Raji (cell line): ENCODE measurements around the gene DTX3.

Experiments
- POLR2A ChIP-seq: IDR thresholded peaks from 2 replicates; pipeline ENCODE4 v1.6.1; 2011; ENCODE audit warnings: low read depth, low read length, control low read depth; ENCODE audit not compliant: insufficient read depth

The DTX3 gene

GRCh38 chr12:57604454-57604991, at the start of gene DTX3:
Gene DTX3 (plus strand): TSS chr12:57604824. CDS start chr12:57606518, 1,694 bp downstream.
- peak; percentile 26; the same call in 1 of the 2 replicates for TF ChIP-seq POLR2A

DNA sequence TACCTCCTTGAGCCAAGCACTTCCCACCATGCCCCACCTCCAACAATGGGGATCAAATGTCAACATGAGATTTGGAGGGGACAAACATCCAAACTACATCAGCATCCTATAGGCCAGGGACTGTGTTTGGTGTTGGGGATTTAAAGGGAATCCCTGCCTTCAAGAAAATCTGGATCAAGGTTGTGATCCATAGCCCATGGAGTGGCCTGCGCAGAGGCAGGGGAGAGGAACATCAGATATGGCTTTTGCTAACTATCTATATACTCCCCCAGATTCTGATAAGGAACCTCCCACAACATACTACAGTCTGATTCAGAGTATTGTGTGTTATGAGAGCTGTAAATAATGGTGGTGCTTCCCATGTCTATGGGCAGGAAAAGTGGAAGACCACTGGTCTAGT, 49.7 kb upstream of the DTX3 start:
- TF ChIP-seq POLR2A: no peak

- no peak for TF ChIP-seq POLR2A
These were observed 45.8 kb upstream of the DTX3 start for GRCh38 chr12:57558864-57559263.

GRCh38 chr12:57560516-57560915, 44.1 kb upstream of the DTX3 start:
- no peak for TF ChIP-seq POLR2A

DNA sequence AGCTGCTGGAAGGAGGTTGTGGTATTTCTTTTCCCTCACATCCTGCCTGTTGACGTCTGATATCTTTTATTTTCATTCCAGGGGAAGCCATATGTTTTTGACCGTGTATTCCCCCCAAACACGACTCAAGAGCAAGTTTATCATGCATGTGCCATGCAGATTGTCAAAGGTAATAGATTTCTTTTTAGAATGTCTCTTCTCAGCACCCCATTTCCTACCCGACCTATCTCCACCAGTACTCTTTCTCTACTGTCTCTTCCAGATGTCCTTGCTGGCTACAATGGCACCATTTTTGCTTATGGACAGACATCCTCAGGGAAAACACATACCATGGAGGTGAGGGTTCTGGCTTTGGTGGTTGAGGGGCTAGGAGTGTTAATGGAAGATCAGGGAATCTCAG, 41.3 kb upstream of the DTX3 start:
- TF ChIP-seq POLR2A: no peak

DNA sequence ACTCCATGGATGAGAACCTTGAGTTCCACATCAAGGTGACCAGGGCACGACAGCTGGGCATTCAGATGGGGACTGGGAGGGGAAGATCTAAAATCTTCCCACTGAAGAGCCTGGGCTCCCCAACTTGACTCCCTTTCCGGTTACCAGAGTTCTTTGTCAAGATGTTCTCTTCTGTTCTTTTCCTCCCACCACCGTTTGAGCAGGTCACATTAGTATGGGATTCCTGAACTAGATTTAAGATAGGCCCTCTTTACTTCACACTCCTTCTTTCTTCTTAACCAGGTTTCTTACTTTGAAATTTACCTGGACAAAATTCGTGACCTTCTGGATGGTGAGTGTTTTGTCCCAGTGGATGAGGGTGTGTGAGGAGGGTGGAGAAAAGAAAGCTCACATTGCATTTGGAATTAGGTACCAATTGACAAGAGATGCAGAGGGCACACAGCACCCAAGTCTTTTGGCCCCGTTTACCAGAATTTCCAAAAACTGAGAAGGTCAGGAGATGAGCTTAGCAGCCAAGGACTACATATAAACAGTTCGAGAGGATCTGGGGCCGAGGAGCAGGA, 40.4 kb upstream of the DTX3 start:
- TF ChIP-seq POLR2A: no peak

GRCh38 chr12:57568838-57569237, 35.8 kb upstream of the DTX3 start:
- TF ChIP-seq POLR2A: no peak

DNA sequence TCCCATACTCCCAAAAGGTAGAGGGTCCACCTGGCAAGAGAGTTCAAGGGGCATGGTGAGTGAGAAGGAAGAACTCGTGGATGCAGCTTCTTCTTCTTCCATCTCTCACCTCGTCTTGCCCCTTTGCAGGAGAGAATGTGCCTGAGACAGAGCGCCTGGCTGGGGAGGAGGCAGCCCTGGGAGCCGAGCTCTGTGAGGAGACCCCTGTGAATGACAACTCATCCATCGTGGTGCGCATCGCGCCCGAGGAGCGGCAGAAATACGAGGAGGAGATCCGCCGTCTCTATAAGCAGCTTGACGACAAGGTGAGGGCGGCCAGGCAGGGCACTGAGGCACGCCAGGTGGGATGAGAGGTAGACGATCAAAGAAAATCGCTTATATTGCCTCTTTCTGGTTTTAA, 34.8 kb upstream of the DTX3 start:
- TF ChIP-seq POLR2A: no peak

DNA sequence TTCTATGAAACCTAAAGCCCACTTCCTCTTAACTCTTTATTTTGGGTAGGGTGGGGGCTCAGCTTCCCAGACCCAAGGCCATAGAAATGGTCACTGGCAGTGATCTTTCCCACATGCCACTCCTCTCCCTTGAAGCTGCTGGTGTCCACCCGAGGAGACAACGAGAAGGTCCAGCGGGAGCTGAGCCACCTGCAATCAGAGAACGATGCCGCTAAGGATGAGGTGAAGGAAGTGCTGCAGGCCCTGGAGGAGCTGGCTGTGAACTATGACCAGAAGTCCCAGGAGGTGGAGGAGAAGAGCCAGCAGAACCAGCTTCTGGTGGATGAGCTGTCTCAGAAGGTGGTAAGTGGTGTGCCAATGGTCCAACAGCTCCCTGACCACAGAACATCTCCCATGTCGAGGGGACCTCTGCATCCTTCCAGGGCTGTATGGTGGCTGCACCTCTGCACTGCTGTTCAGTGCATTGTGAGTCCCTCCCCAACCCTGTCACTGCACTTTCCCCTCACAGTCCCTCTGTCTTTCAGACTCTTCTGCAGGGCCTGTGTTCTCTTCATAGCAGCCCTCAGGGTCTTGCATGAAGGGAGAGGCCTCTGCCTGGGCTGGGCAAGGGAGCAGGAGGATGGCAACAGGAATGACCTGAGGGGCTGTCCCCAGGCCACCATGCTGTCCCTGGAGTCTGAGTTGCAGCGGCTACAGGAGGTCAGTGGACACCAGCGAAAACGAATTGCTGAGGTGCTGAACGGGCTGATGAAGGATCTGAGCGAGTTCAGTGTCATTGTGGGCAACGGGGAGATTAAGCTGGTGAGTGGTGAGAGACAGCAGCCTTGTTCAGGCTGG, 32.5 kb upstream of the DTX3 start:
- TF ChIP-seq POLR2A: no peak

DNA sequence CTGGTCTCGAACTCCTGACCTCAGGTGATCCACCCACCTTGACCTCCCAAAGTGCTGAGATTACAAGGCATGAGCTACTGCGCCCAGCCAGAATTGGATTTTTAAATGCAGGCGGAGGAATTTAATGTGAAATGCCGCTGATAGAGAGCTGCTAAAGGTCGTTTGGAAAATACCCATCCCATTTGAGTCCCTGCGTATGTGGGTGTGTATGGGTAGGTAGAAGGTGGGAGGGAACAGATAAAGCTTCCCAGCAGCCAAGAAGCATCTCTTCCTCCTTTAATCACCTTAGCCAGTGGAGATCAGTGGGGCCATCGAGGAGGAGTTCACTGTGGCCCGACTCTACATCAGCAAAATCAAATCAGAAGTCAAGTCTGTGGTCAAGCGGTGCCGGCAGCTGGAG, 29.8 kb upstream of the DTX3 start:
- TF ChIP-seq POLR2A: no peak

DNA sequence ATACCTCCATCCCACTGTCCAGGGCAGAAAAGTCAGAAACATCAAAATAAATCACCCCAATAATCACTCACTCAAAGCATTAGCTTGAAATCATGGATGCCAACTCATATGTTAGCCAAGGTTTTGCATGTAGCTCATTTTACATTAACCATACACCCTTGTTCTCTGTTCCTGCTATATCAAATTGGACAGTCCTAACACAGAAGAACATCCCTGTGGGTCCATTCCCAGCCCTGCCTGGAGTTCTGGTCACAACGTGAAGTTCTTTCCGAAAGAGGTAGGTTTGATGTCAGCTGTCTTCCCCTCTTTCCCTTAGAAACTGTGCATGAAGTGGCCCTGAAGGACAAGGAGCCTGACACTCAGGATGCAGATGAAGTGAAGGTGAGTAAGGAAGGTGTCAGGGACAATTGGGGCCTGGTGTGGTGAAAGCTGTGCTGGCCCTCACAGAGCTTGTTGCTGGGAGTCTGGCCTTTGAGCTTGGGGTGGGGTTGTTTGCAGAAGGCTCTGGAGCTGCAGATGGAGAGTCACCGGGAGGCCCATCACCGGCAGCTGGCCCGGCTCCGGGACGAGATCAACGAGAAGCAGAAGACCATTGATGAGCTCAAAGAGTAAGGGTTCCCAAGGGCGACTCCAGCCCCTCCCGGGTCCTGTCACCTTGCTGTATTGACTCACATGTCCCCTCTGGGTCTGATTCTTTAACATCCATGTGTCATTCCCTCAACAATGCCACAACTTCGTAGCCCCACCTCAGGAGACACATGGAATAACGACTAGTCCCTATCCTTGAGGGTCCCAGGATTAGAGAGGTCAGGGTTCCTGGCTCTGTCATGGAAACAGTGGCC, 28.6 kb upstream of the DTX3 start:
- TF ChIP-seq POLR2A: no peak

GRCh38 chr12:57576613-57577160, 27.9 kb upstream of the DTX3 start:
- no peak for TF ChIP-seq POLR2A

GRCh38 chr12:57577981-57578758, 26.5 kb upstream of the DTX3 start:
- TF ChIP-seq POLR2A: no peak

DNA sequence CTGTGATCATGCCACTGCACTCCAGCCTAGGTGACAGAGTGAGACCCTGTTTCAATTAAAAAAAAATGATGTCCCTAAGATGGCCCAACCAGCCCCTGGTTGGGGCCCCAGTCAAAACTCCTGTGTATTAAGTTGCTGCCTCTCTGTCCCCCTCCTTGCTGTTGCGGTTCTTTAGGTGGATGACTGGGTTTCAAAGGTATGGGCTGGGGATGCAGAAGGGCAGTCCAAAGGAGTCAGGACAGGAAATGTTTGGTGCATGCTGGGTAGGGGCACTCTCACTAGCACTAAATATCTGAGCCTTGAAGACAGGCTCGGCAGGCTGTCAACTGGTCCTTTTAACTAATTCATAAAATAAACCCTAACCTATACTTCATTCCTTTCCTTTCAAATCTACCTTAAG, 25.6 kb upstream of the DTX3 start:
- TF ChIP-seq POLR2A: no peak

DNA sequence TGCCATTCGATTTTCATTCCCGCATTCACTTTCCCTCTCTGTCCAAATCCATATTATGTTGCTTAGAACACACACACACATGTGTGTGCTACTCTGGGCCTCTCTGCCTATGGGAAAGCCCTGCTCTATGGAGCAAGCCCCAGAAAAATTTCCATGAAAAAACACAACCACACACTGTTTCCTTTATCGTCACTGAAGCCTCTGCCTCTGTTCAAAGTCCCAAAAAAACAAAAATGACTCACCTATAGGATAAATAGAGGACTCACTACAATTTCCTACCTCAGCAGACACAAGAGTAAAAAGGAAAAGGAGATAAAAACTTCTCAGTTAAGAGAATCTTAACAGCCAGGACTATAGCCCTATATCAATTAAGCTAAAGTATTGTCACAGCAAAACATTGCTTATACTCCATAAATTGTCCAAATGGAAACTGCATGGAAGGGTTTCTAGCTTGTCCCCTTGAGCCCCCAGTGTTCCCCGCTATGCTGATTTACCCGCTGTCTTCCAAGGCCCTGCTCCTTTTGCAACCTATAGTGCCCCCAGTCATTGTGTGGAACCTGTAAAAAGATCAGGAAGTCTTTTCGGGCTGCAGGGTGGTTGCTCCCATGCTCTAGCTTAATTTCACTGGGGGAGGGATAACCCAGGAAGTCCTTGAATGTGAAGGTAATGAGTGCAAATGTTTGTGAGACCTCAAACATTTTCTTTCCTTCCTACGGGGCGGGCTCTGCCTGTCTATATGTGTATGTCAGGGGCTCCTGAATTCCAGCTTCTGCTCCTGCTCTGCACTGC, 24.8 kb upstream of the DTX3 start:
- TF ChIP-seq POLR2A: no peak
